ENCODE results near the gene CCDC169. TPM values are rescaled to one million over a fixed set of nuclear protein-coding genes. Genes with fewer than 3 reads are reported as not detected.

Gene CCDC169
- total and polyA plus RNA-seq, 2 of the 4 experiments (the other 2 are of a cell fraction), result 0.54 to 0.62 TPM

DNA sequence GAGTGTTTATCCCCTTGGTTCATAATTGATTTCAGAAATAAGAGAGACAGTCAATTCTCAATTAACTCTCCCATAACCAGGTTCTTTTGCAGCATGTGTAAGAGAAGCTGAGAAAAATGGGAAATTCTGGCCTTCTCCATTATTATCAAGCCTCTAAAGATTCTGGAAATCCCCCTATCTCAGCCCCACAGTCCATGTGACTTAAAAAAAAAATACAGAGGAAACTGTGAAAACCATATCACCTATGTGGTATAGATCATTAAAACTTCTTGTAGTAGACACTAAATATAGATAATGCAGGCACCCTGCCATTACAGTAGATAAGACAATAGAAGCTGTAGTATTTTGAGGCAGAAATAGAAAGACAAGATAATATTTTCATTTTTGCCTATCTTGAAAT is 48.9 kb downstream of the CCDC169 start:
- H3K4ac ChIP-seq (ENCODE audit: low read depth, low read length), result no peak overlapping the region
- H3K14ac ChIP-seq (replicated peaks; ENCODE audit: low read depth, low read length), result no peak overlapping the region
- H2BK5ac ChIP-seq (ENCODE audit: low read depth, low read length, poor library complexity, severe bottlenecking), result no peak overlapping the region
- no peaks in the 10 kb centered on the region for H3K27me3 ChIP-seq (ENCODE audit: control insufficient read depth, insufficient read depth, low read length)
- ATAC-seq (ENCODE audit: low read depth) (no peak), DNase-seq (no peak)
- H4K5ac ChIP-seq (ENCODE audit: low read depth, low read length), result no peak overlapping the region
- no peak overlapping the region for H3K4me3 ChIP-seq (ENCODE audit: insufficient read depth, low read depth, low read length)
- no peak for TF ChIP-seq RCOR1 (IDR thresholded peaks at IDR 0.05; ENCODE audit: insufficient replicate concordance, low read length)
- no peak overlapping the region for H3K27ac ChIP-seq (ENCODE audit: insufficient read depth, low read length)
- POLR2A ChIA-PET (ENCODE audit: unreplicated experiment), result no interaction called here
- no peaks in the 10 kb centered on the region for H3K9me1 ChIP-seq (ENCODE audit: insufficient read depth, low read length)
- H3K23ac ChIP-seq (ENCODE audit: low read depth, low read length), result no peak overlapping the region
- H2BK20ac ChIP-seq (ENCODE audit: low read depth, low read length), result no peak overlapping the region
- no peak overlapping the region for H4K91ac ChIP-seq (ENCODE audit: insufficient read depth, low read depth, low read length)
- no peaks in the 10 kb centered on the region for H4K20me1 ChIP-seq (ENCODE audit: insufficient read depth, low read length)
- no TSS peak for BruUV-seq (replicated peaks)
- H2BK15ac ChIP-seq (ENCODE audit: low read depth, low read length), result no peak overlapping the region
- in situ Hi-C loops (cut with MboI; ENCODE audit: low sequenced_read_pairs), result no loop called here
- dilution Hi-C loops (cut with HindIII; ENCODE audit: low sequenced_read_pairs, unreplicated experiment), result no loop called here
- no peak overlapping the region for H3K56ac ChIP-seq (ENCODE audit: extremely low read depth, insufficient read depth, low read length)
- H2AFZ ChIP-seq (replicated peaks; ENCODE audit: low read length, poor library complexity), result no peak overlapping the region
- no peak overlapping the region for H3K9ac ChIP-seq (ENCODE audit: low read depth, low read length)
- H2BK120ac ChIP-seq (ENCODE audit: low read depth, low read length), result no peak overlapping the region
- intact Hi-C loops (cut with micrococcal nuclease), result no loop called here
- H3K9me3 ChIP-seq (ENCODE audit: control insufficient read depth, insufficient read depth, low read length), result no peaks in the 10 kb centered on the region
- no peak overlapping the region for H3K4me2 ChIP-seq (ENCODE audit: low read depth, low read length)
- H3K79me1 ChIP-seq (ENCODE audit: low read depth in 1 of 2, low read length in 2 of 2), result no peaks in the 10 kb centered on the region
- no peak overlapping the region for H4K8ac ChIP-seq (ENCODE audit: low read depth in 2 of 2, low read length in 2 of 2)
- H3K36me3 ChIP-seq (ENCODE audit: control insufficient read depth, insufficient read depth, low read length), result no peaks in the 10 kb centered on the region
- CTCF ChIA-PET, result interaction anchor here (1.0 to 1.2 kb wide), 2 partner anchors 27 to 92 kb away, joined by 3 read pairs; no protein-coding TSS in a partner anchor
- H2AK5ac ChIP-seq (ENCODE audit: low read depth, low read length), result no peak overlapping the region
- H3K4me1 ChIP-seq (ENCODE audit: control insufficient read depth, insufficient read depth, low read length), result no peaks in the 10 kb centered on the region
- H2AK9ac ChIP-seq (replicated peaks; ENCODE audit: low read depth, low read length, poor library complexity), result no peak overlapping the region
- no peak overlapping the region for H3K18ac ChIP-seq (ENCODE audit: low read depth, low read length)

All from IMR-90 (cell line).